GM12878 (cell line): ENCODE results near the gene DRD2.
"Not testable (repeated sequence)": the region's sequence is repeated elsewhere in the genome, so short reads cannot be mapped to it uniquely, and the experiment has no call there.

ENCODE experiments used
- ASH2L ChIP-seq: fragments of 300-600, 200-600 bp; sonication (generic); IDR thresholded peaks from 2 replicates; pipeline ENCODE4 v1.6.1; 2017; ENCODE audit warnings: low read depth, mild to moderate bottlenecking, borderline replicate concordance
- CTCF ChIP-seq, 3 experiments: IDR thresholded peaks in 2 of 3; conservative IDR thresholded peaks in 1 of 3; 2 replicates each; pipeline ENCODE4 v1.5.1; 2011; ENCODE audit warnings: low read depth in 3 of 3, low read length in 3 of 3, mild to moderate bottlenecking in 3 of 3, control low read depth in 2 of 3, moderate library complexity in 2 of 3, inconsistent platforms in 1 of 3, mixed read lengths in 1 of 3; ENCODE audit not compliant: control insufficient read depth in 2 of 3, insufficient read depth in 1 of 3; ENCODE audit errors: extremely low read depth in 1 of 3
- EED ChIP-seq: sonication (generic); IDR thresholded peaks from 2 replicates; pipeline ENCODE4 v1.6.1; 2016; ENCODE audit warnings: antibody characterized with exemption, low read depth
- EP300 ChIP-seq, 2 experiments: fragments of 150-350 bp in 1 of 2; IDR thresholded peaks; 2 replicates each; pipeline ENCODE4 v1.6.1; 2011 to 2012; ENCODE audit warnings: low read depth in 2 of 2, low read length in 2 of 2, borderline replicate concordance in 1 of 2, improper control_type of control experiment in 1 of 2, inconsistent platforms in 1 of 2; ENCODE audit not compliant: control insufficient read depth in 1 of 2
- MYC ChIP-seq: IDR thresholded peaks from 2 replicates; pipeline ENCODE4 v1.6.1; 2011; ENCODE audit warnings: mild to moderate bottlenecking, low read length, moderate library complexity, inconsistent platforms; ENCODE audit not compliant: insufficient read depth, insufficient replicate concordance, insufficient read length, severe bottlenecking
- NKRF ChIP-seq: fragments of 450-650 bp; conservative IDR thresholded peaks from 2 replicates; pipeline ENCODE4 v1.6.1; 2017; ENCODE audit warnings: mild to moderate bottlenecking, moderate library complexity
- PAX8 ChIP-seq: fragments of 450-650 bp; IDR thresholded peaks from 2 replicates; pipeline ENCODE4 v1.6.1; 2017; ENCODE audit warnings: mild to moderate bottlenecking, moderate library complexity
- PKNOX1 ChIP-seq: fragments of 450-650 bp; IDR thresholded peaks from 2 replicates; pipeline ENCODE4 v1.6.1; 2016; ENCODE audit warnings: mild to moderate bottlenecking
- RELA ChIP-seq: fragments of 450-650 bp; IDR thresholded peaks from 2 replicates; pipeline ENCODE4 v1.8.0; 2014; ENCODE audit warnings: borderline replicate concordance; ENCODE audit not compliant: partially characterized antibody
- SREBF1 ChIP-seq: IDR thresholded peaks from 2 replicates; pipeline ENCODE4 v1.6.1; 2012; ENCODE audit warnings: mild to moderate bottlenecking, low read length
- SRF ChIP-seq, 2 experiments: IDR thresholded peaks; 2 replicates each; pipeline ENCODE4 v1.6.1; 2011; ENCODE audit warnings: low read depth in 2 of 2, low read length in 2 of 2, mild to moderate bottlenecking in 1 of 2, moderate library complexity in 1 of 2
- TBL1XR1 ChIP-seq: IDR thresholded peaks from 2 replicates; pipeline ENCODE4 v1.6.1; 2012; ENCODE audit warnings: low read depth, low read length, improper control_type of control experiment

DNA sequence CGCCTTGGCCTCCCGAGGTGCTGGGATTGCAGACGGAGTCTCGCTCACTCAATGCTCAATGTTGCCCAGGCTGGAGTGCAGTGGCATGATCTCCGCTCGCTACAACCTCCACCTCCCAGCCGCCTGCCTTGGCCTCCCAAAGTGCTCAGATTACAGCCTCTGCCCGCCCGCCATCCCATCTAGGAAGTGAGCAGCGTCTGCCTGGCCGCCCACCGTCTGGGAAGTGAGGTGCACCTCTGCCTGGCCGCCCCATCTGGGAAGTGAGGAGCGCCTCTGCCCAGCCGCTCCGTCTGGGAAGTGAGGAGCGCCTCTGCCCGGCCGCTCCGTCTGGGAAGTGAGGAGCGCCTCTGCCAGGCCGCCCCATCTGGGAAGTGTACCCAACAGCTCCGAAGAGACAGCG, 48.7 kb upstream of the DRD2 start:
- not testable (repeated sequence) for TF ChIP-seq SREBF1; EED; CTCF (IDR thresholded peaks at IDR 0.05 in 2 of 3, conservative IDR thresholded peaks at IDR 0.05 in 1 of 3; ENCODE audit: control insufficient read depth in 2 of 3, extremely low read depth in 1 of 3, insufficient read depth in 1 of 3, low read depth in 3 of 3, low read length in 3 of 3); EP300 (IDR thresholded peaks at IDR 0.05; ENCODE audit: borderline replicate concordance in 1 of 2, control insufficient read depth in 1 of 2, low read depth in 2 of 2, low read length in 2 of 2); PKNOX1; MYC; TBL1XR1; RELA; SRF (IDR thresholded peaks at IDR 0.05; ENCODE audit: low read depth in 2 of 2, low read length in 2 of 2); PAX8; NKRF; ASH2L
